C4-2B (cell line): ENCODE measurements around the gene TRAPPC6A.

ENCODE experiments used
- H3K27ac ChIP-seq: fragments of 450-650 bp; 2 replicates; pipeline ENCODE4 v1.5.1; 2017
- ZFX ChIP-seq: fragments of 450-650 bp; IDR thresholded peaks from 2 replicates; pipeline ENCODE4 v1.6.1; 2017
- TF ChIP-seq, protein P1 (sequence below): fragments of 450-650 bp; conservative IDR thresholded peaks from 2 replicates; pipeline ENCODE4 v1.5.1; 2017; ENCODE audit warnings: mild to moderate bottlenecking

TRAPPC6A gene

DNA sequence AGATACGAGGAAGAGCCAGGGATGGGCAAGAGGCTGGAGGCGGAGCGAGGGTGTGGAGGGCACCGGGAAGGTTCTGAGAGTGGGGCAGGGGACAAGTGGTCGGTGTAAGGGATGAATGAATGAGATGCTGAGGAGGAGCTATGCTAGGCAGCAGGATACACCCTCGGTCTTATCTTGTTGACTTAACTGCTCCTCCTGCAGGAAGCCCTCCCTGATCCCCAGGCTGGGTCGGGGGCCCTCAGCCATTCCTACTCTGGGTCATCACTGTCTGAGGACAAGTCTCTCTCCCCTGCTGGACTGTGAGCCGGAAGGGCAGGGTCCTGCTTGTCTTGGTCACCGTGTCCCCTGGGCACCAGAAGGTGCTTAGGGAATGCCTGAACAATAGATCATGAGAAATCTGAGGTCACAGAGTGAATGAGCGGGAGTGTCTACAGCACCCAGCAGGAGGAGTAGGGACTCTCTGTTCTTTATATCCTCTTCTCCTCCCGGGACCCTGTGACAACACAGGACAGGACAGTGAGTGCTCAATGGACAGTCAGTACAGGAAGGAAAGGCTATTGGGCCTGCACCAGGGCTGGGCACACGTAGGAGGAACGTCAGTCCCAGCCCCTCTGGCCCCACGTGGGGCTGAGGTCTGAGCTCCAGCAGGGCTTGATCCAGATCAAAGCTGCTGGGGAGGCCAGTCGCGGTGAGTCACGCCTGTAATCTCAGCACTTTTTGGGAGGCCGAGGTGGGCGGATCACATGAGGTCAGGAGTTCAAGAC is 23.8 kb downstream of the TRAPPC6A start:
- TF ChIP-seq ZFX = no peak
- TF ChIP-seq, protein P1, sequence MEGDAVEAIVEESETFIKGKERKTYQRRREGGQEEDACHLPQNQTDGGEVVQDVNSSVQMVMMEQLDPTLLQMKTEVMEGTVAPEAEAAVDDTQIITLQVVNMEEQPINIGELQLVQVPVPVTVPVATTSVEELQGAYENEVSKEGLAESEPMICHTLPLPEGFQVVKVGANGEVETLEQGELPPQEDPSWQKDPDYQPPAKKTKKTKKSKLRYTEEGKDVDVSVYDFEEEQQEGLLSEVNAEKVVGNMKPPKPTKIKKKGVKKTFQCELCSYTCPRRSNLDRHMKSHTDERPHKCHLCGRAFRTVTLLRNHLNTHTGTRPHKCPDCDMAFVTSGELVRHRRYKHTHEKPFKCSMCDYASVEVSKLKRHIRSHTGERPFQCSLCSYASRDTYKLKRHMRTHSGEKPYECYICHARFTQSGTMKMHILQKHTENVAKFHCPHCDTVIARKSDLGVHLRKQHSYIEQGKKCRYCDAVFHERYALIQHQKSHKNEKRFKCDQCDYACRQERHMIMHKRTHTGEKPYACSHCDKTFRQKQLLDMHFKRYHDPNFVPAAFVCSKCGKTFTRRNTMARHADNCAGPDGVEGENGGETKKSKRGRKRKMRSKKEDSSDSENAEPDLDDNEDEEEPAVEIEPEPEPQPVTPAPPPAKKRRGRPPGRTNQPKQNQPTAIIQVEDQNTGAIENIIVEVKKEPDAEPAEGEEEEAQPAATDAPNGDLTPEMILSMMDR = no peak
- H3K27ac ChIP-seq = no peak overlapping the region

DNA sequence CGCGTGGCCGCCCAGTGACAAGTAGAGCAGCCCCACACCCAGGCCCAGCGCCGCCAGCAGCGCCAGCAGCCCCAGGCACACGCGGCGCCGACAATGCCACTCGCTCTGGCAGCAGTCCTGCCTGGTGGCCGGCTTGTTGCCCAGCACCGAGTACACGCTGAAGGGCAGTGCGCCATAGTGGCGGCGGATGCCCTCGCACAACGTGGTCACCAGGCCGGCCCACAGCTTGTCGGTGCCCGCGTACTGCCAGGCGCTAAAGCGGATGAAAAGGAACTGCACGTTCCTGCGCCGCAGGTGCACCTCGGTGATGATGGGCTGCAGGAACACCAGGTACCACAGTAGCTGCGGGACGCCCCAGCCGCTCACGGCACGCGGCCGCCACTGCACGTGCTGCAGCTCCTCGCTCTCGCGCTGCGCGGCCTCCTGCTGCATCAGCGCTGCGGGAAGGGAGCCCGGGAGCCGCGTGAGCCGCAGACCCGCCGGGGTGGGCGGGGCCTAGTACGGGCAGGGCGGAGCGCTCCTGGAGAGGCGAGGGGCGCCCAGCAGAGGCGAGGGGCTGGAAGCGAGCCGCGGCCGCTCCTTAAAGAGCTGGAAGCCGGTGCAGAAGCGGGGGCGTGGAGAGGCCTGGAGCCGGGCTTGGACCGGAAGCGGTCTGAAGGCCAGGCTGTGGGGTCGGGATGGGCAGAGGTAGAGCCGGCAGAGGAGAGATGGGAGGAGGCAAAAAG is 24.5 kb downstream of the TRAPPC6A start:
- TF ChIP-seq, protein P1 = no peak
- TF ChIP-seq ZFX = no peak

DNA sequence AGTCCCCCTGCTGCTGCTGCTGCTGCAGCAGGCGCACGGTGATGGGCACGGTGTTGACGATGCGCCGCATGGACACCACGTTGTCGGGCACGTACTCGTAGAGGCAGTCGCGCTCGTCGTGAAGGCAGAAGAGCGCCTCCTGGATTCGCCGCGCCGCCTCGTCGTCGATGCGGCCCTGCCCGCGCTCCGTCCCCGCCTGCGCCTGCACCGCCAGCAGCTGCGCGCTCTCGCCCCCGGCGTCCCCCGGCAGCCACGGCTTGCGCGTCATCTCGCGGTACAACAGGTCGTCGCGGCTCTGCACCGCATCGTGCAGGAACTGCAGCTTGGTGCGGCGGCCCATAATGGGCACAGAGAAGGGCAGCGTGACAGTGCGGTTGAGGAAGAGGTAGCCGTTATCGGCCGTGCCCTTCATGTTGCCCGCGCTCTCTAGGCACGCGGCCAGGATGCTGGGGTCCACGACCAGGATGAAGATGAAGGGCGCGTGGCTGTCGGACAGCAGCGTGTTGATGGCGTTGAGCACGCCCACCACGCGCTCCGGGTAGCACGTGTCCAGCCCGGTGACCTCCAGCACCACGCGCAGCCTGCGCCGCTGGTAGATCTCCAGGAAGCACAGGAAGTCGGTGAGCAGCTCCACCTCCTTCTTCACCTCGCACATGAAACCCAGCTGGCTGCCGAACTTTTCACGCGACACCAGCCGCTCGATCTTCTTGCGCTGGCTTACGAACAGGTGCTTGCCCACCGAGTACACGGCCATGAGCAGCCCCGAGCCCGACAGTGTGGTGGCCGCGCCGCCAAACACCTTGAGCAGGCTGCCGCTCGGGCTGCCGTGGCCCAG is 25.3 kb downstream of the TRAPPC6A start:
- H3K27ac ChIP-seq = no peak overlapping the region
- TF ChIP-seq, protein P1 = no peak
- TF ChIP-seq ZFX = no peak

More for the DNA sequence above, 24.5 kb downstream of the TRAPPC6A start:
- H3K27ac ChIP-seq = no peak overlapping the region

DNA sequence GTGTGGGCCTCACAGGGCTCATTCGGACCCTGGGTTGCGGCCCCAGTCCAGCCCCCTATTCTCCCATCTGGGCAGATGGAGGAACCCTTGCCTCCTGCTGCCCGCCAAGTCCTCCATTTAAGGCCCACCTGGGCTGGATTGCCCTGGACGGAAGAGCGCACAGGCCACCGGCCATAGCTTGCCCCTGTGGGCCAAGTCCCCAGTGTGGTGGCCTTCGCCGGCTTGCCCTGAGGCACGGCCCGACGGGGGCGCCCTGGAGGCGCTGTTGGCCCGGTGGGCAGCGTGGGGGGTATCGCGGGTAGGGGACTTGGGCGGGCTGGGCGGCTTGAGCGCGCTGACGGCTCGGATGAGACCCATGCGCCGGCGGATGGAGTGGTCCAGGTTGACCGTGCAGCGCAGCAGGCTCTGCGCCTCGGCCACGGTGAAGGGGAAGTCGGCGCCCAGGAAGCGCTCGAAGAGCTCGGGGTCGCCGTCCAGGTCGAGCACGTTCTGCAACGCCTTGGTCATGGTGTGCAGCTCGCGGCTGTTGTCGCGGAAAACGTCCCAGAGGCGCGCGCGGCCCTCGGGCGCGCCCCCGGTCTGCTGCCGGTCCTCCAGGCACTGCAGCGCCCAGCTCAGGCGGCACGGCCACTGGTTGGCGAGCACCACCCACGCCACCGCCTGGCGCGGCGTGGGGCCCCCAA is 26.1 kb downstream of the TRAPPC6A start:
- H3K27ac ChIP-seq = no peak overlapping the region
- no peak for TF ChIP-seq ZFX
- TF ChIP-seq, protein P1 = no peak

DNA sequence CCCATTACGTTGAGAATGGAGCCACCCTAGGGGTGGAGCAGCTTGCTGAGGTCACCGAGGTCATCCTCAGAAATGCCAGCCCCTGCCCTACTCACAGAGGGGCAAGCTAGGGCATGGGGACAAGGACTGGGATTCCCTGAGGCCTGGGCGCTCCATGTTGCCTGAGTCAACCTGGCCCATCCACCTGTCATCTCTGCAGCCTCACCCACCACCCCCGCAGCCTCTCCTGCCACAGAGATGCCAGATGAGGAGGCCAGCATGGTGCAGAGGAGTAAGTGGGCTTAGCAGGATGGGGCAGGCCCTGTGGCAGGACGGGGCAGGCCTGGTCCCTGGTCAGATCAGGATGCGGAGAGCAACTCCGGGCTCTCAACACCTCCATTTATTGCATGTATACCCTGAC is 26.7 kb downstream of the TRAPPC6A start:
- TF ChIP-seq, protein P1 = no peak
- TF ChIP-seq ZFX = no peak

DNA sequence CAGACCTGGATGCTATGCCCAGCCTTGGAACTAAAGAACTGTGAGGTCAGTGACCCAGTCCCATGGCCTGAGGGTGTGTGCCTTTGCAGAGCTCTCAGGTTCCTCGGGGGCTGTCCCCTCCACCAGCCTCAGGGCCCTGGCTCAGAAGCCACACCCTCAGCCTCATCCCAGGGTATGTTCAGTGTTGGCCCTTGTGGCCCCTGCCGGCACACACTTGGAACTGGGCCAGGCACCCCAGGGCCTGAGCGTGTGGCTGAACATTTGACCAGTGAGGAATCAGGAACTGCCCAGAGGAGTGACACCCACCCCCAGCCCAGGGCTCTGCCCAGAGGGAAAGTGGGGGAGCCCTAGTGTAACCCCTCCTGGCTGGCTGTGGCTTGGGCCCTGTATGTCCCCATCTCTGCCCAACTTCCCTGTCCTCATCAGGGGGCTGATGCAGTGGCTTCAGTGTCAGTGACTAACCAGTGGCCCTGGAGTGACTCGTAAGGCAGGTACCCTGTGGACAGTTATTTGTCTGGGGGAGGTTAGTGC is 27.2 kb downstream of the TRAPPC6A start:
- TF ChIP-seq ZFX = no peak
- TF ChIP-seq, protein P1 = no peak
- H3K27ac ChIP-seq = no peak overlapping the region

More for the DNA sequence above, 26.7 kb downstream of the TRAPPC6A start:
- no peak overlapping the region for H3K27ac ChIP-seq
